Peyer's patch (tissue), 4 donors: ENCODE results near the gene HLA-DRB5. TPM values are rescaled to one million over a fixed set of nuclear protein-coding genes. Genes with fewer than 3 reads are reported as not detected.

Source experiments
- DNase-seq, 3 donors: peaks; one replicate each; pipeline ENCODE4 v3.0.0-alpha.2; 2017 to 2019
- H3K27ac ChIP-seq, 4 donors: fragments of 200-600 bp; sonication (generic); one replicate each; pipeline ENCODE4 v1.5.1; 2016 to 2019
- H3K27me3 ChIP-seq, 2 donors: fragments of 200-600 bp; sonication (generic); one replicate each; pipeline ENCODE4 v1.5.1; 2019
- H3K36me3 ChIP-seq, 3 donors: fragments of 200-600 bp; sonication (generic); one replicate each; pipeline ENCODE4 v1.5.1; 2016 to 2019
- H3K4me1 ChIP-seq, 4 donors: fragments of 200-600 bp; sonication (generic); one replicate each; pipeline ENCODE4 v1.5.1; 2016 to 2019
- H3K4me3 ChIP-seq, 4 donors: fragments of 200-600 bp; sonication (generic); 1 replicate in 3 of 4; 2 replicates in 1 of 4; pipeline ENCODE4 v1.5.1; 2016 to 2019; ENCODE audit warnings: mild to moderate bottlenecking in 1 of 4
- H3K9me3 ChIP-seq, 4 donors: fragments of 200-600 bp; sonication (generic); one replicate each; pipeline ENCODE4 v1.5.1; 2016 to 2019; ENCODE audit warnings: mild to moderate bottlenecking in 1 of 4
- CTCF ChIP-seq, 6 experiments: fragments of 450-650 bp in 4 of 6; fragments of 200-600 bp in 2 of 6; sonication (generic) in 1 of 6; IDR thresholded peaks; one replicate each; pipeline ENCODE4 v1.5.1; 2017 to 2019; ENCODE audit warnings: antibody characterized with exemption in 6 of 6, mild to moderate bottlenecking in 3 of 6, moderate library complexity in 1 of 6
- POLR2A ChIP-seq, 2 donors: fragments of 450-650 bp; IDR thresholded peaks; one replicate each; pipeline ENCODE4 v1.5.1; 2017; ENCODE audit warnings: antibody characterized with exemption in 2 of 2, mild to moderate bottlenecking in 2 of 2, moderate library complexity in 2 of 2
- total RNA-seq, 4 donors: library from RNA; depleted of rRNA; stranded (reverse); fragments of >200 nt; gene quantifications; one replicate each; pipeline ENCODE4 v1.1.0, GENCODE V29; 2016

Gene HLA-DRB5
- total RNA-seq, 4 donors from 2014 or later: 14.7 to 36.3 TPM; not detected in 2

- H3K4me1 ChIP-seq: no peaks in the 10 kb centered on the region
- H3K4me3 ChIP-seq: no peak overlapping the region
- no peak for DNase-seq
- H3K9me3 ChIP-seq: no peaks in the 10 kb centered on the region
- no peaks in the 10 kb centered on the region for H3K36me3 ChIP-seq
- H3K27me3 ChIP-seq: no peaks in the 10 kb centered on the region
- no peak overlapping the region for H3K27ac ChIP-seq
- no peak for TF ChIP-seq CTCF (IDR thresholded peaks at IDR 0.05)
- TF ChIP-seq POLR2A (IDR thresholded peaks at IDR 0.05): no peak
These were observed 10.2 kb downstream of the HLA-DRB5 start for GRCh38 chr6:32519910-32520258.

- DNase-seq: peak in 1 of 3 donors; percentile 39
- Histone ChIP-seq H3K27ac (peak overlapping the region in 1 of 4 donors; percentile 38), H3K36me3 (no peaks in the 10 kb centered on the region), H3K27me3 (no peaks in the 10 kb centered on the region), H3K4me3 (no peak overlapping the region), H3K9me3 (no peaks in the 10 kb centered on the region), H3K4me1 (no peaks in the 10 kb centered on the region)
- TF ChIP-seq POLR2A (IDR thresholded peaks at IDR 0.05) (no peak), CTCF (IDR thresholded peaks at IDR 0.05) (no peak)
These were observed 10.8 kb downstream of the HLA-DRB5 start for GRCh38 chr6:32519118-32519909.

- no peak overlapping the region for H3K4me3 ChIP-seq
- DNase-seq: no peak
- TF ChIP-seq CTCF (IDR thresholded peaks at IDR 0.05) (no peak), POLR2A (IDR thresholded peaks at IDR 0.05) (no peak)
- no peaks in the 10 kb centered on the region for H3K27me3 ChIP-seq
- H3K9me3 ChIP-seq: no peaks in the 10 kb centered on the region
- H3K36me3 ChIP-seq: no peaks in the 10 kb centered on the region
- H3K27ac ChIP-seq: no peak overlapping the region
- no peaks in the 10 kb centered on the region for H3K4me1 ChIP-seq
These were observed 12.2 kb downstream of the HLA-DRB5 start for GRCh38 chr6:32517654-32518445.

- TF ChIP-seq CTCF (IDR thresholded peaks at IDR 0.05) (no peak), POLR2A (IDR thresholded peaks at IDR 0.05) (no peak)
These were observed 29.1 kb downstream of the HLA-DRB5 start for GRCh38 chr6:32501016-32501415.

GRCh38 chr6:32492351-32492750 is 37.7 kb downstream of the HLA-DRB5 start:
- no peak for TF ChIP-seq POLR2A (IDR thresholded peaks at IDR 0.05)
- TF ChIP-seq CTCF (IDR thresholded peaks at IDR 0.05): no peak
- Histone ChIP-seq H3K27ac (no peak overlapping the region), H3K9me3 (no peaks in the 10 kb centered on the region), H3K36me3 (no peaks in the 10 kb centered on the region), H3K27me3 (no peaks in the 10 kb centered on the region), H3K4me3 (no peak overlapping the region), H3K4me1 (no peaks in the 10 kb centered on the region)
- no peak for DNase-seq

More at GRCh38 chr6:32501016-32501415, 29.1 kb downstream of the HLA-DRB5 start:
- H3K27me3 ChIP-seq: no peaks in the 10 kb centered on the region
- no peak for DNase-seq
- H3K9me3 ChIP-seq: no peaks in the 10 kb centered on the region
- H3K36me3 ChIP-seq: no peaks in the 10 kb centered on the region
- H3K4me1 ChIP-seq: no peaks in the 10 kb centered on the region
- no peak overlapping the region for H3K27ac ChIP-seq
- H3K4me3 ChIP-seq: no peak overlapping the region
